B cell (primary cell): ENCODE data around the gene ANKRD9.

Experiments
- EZH2 ChIP-seq: IDR thresholded peaks from 2 replicates; pipeline ENCODE4 v1.6.1; 2012; ENCODE audit warnings: borderline replicate concordance, low read depth, mild to moderate bottlenecking, moderate library complexity, low read length; ENCODE audit not compliant: insufficient read depth, poor library complexity, severe bottlenecking
- TF ChIP-seq, protein P1 (sequence below): fragments of 200-600 bp; IDR thresholded peaks from one replicate; pipeline ENCODE4 v1.8.0; 2022; ENCODE audit warnings: antibody characterized with exemption, mild to moderate bottlenecking

DNA sequence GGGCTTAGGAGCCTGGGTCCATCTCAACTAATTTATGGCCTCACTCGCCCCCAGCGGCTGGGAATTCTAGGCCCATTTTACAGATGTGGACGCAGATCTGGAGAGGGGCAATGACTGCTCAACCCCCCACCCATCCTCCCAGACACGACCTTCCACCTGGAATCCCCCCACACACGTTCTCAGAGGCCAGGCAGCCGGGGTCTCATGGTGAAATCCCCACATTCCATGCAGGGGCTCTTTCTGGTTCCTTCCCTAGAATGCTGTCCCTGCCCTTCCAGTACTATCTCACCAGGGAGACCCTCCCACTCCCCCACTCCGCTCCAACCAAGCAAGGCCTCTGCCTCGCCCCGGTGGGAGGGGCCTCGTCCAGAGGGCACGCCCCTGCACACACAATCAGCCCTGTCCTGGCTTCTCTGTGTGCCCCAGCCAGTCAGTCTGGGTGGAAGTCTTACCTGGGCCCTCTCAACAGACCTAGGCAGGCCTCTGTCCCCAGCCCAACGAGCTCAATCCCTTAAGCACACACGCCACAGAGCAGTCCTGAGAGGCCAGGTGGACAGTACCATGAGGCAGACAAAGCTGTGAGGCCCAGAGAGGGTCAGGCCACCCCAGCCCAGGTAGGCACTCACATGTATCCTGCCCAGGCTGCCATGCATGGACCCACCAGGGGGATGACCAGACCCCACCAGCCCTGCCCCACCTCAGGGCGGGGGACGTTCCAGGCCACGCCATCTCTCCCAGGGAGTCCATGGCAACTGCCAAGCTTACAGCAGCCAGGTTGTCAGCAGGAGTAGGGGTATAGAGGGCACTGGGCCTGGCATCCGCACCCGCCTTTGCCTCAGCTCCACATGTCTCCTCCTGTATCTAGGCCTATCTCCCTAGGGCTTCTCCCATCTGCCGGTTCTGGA is 1.3 kb upstream of the ANKRD9 start:
- TF ChIP-seq EZH2, result no peak
- TF ChIP-seq, protein P1, sequence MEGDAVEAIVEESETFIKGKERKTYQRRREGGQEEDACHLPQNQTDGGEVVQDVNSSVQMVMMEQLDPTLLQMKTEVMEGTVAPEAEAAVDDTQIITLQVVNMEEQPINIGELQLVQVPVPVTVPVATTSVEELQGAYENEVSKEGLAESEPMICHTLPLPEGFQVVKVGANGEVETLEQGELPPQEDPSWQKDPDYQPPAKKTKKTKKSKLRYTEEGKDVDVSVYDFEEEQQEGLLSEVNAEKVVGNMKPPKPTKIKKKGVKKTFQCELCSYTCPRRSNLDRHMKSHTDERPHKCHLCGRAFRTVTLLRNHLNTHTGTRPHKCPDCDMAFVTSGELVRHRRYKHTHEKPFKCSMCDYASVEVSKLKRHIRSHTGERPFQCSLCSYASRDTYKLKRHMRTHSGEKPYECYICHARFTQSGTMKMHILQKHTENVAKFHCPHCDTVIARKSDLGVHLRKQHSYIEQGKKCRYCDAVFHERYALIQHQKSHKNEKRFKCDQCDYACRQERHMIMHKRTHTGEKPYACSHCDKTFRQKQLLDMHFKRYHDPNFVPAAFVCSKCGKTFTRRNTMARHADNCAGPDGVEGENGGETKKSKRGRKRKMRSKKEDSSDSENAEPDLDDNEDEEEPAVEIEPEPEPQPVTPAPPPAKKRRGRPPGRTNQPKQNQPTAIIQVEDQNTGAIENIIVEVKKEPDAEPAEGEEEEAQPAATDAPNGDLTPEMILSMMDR, result no peak
